ENCODE data around the gene MAP3K8. TPM values are rescaled to one million over a fixed set of nuclear protein-coding genes. Genes with fewer than 3 reads are reported as not detected.
A peak's percentile ranks its signal among the peaks of the same experiment; 100 is the strongest.

Gene MAP3K8
- total RNA-seq (16.5 TPM), polyA plus RNA-seq (19.6 TPM)

DNA sequence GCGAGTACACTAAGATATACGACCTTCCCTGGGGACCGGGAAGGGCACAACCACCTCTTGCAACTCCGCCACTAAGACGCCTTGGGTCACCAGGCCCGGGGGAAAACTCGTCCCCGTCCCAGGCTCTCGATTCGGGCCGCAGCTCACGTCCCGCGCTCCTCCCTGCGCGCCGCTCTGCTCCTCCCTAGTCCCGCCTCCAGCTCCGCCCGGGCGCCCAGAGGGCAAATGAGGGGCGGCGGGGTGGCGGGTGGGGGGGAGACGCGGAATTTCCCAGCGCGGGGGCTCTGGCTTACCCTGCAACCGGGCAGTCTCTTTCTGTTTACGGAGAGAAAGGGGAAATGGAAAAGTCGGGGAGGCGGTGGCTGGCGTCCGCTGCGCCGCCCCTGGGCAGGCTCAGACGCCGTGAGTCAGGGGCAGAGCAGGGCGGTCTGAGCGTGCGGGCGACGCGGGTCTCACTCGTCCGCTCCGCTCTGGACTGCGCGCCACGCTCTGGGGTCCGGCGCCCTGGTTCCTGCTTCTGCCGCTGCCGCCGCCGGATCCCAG, at the start of gene MAP3K8:
MAP3K8 (plus strand) TSS at position 455 of the 543 bp plus-strand sequence. CDS start 4,755 bp downstream, outside the sequence.
- Histone ChIP-seq H3K27ac (ENCODE audit: low read depth) (peak within 1 kb of the TSS; percentile 97), H3K36me3 (ENCODE audit: insufficient read depth) (no peaks in the 10 kb centered on the region), H3K4me1 (ENCODE audit: insufficient read depth) (peaks cover 1% of the 10 kb centered on the region), H3K4me3 (ENCODE audit: low read depth, low read length) (peak within 1 kb of the TSS; percentile 83)
- under 1% methylated on average over 56 of the region's 56 CpGs for WGBS
- DNase-seq (ENCODE audit: extremely low spot score) = no peak

DNA sequence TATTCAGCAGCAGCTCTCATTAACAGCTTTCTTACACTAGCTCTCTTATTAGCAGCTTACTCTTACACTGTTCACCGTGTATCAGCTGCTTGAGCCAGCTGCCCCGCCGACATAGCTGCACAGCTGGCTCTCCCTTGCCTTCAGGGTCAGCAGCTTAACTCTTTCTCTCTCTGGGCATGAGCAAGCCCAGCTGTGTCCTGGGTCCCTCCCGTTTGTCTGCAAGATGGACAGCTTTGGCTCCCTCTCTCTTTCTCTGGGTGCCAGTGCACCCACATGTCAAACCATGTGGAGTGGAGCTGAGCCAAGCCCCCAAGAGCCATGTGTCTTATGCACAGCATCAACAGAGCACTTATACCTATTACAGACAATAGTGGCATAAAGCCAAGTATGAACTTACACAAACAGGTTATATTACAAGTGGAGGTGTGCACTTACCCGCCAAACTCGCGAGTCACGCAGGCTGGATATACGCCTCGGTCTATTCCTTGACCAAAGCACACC, 49.2 kb upstream of the MAP3K8 start:
- H3K4me3 ChIP-seq (ENCODE audit: low read depth, low read length) = no peak overlapping the region
- DNase-seq (ENCODE audit: extremely low spot score) = no peak

GRCh38 chr10:30386801-30387588, 47.0 kb upstream of the MAP3K8 start:
- no peak overlapping the region for H3K4me3 ChIP-seq (ENCODE audit: low read depth, low read length)
- H3K4me1 ChIP-seq (ENCODE audit: insufficient read depth) = no peaks in the 10 kb centered on the region
- WGBS = 93% methylated on average over 13 of the region's 13 CpGs
- no peaks in the 10 kb centered on the region for H3K36me3 ChIP-seq (ENCODE audit: insufficient read depth)
- no peak overlapping the region for H3K27ac ChIP-seq (ENCODE audit: low read depth)
- no peak for DNase-seq (ENCODE audit: extremely low spot score)

More for the DNA sequence above, 49.2 kb upstream of the MAP3K8 start:
- H3K4me1 ChIP-seq (ENCODE audit: insufficient read depth) = no peaks in the 10 kb centered on the region
- no peaks in the 10 kb centered on the region for H3K36me3 ChIP-seq (ENCODE audit: insufficient read depth)
- 61% methylated on average over 10 of the region's 10 CpGs for WGBS
- H3K27ac ChIP-seq (ENCODE audit: low read depth) = no peak overlapping the region

DNA sequence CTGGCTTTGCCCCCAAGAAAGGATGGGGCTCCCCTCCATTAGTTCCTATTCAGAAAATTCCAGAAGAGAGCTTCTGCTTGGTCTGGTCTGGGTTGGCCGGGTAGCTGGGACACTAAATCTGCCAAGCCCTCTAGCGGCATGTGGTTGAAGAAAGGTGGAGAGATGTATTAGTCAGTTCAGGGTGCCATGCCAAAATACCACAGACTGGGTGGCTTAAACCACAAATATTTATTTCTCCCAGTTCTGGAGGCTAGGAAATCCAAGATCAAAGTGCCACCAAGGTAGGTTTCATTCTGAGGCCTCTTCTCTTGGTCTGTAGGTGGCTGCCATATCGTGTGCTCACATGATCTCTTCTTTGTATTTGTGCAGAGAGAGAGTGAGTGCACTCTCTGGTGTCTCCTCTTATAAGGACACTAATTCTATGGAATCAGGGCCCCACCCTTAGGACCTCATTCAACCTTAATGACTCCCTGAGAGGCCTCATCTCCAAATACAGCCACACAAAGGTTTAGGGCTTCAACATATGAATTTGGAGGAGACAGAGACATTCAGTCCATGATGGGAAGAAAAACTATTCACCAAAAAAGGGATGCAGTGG, 46.2 kb upstream of the MAP3K8 start:
- H3K4me1 ChIP-seq (ENCODE audit: insufficient read depth) = no peaks in the 10 kb centered on the region
- H3K27ac ChIP-seq (ENCODE audit: low read depth) = no peak overlapping the region
- no peak overlapping the region for H3K4me3 ChIP-seq (ENCODE audit: low read depth, low read length)
- DNase-seq (ENCODE audit: extremely low spot score) = no peak
- WGBS = 80% methylated on average over 3 of the region's 3 CpGs
- H3K36me3 ChIP-seq (ENCODE audit: insufficient read depth) = no peaks in the 10 kb centered on the region

- 35% methylated on average over 1 of the region's 1 CpG for WGBS
- H3K4me3 ChIP-seq (ENCODE audit: low read depth, low read length) = no peak overlapping the region
- no peak for DNase-seq (ENCODE audit: extremely low spot score)
Measured at GRCh38 chr10:30389543-30389942, 44.4 kb upstream of the MAP3K8 start.

DNA sequence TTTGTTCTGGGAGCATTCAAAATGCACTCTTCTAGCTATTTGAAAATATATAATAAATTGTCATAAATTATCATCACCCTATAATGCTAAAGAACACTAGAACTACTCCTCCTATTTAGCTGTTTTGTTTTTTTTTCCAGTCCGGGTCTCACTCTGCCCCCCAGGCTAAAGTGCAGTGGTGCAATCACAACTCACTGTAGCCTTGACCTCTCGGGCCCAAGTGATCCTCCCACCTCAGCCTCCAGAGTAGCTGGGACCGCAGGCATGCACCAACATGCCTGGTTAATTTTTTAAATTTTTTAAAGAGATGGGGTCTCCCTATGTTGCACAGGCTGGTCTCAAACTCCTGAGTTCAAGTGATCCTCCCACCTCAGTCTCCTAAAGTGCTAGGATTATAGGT, 43.8 kb upstream of the MAP3K8 start:
- DNase-seq (ENCODE audit: extremely low spot score) = no peak
- no peak overlapping the region for H3K27ac ChIP-seq (ENCODE audit: low read depth)
- no peaks in the 10 kb centered on the region for H3K36me3 ChIP-seq (ENCODE audit: insufficient read depth)
- H3K4me3 ChIP-seq (ENCODE audit: low read depth, low read length) = no peak overlapping the region
- H3K4me1 ChIP-seq (ENCODE audit: insufficient read depth) = no peaks in the 10 kb centered on the region
- WGBS = 84% methylated on average over 3 of the region's 3 CpGs

More at GRCh38 chr10:30389543-30389942, 44.4 kb upstream of the MAP3K8 start:
- no peaks in the 10 kb centered on the region for H3K36me3 ChIP-seq (ENCODE audit: insufficient read depth)
- no peak overlapping the region for H3K27ac ChIP-seq (ENCODE audit: low read depth)
- no peaks in the 10 kb centered on the region for H3K4me1 ChIP-seq (ENCODE audit: insufficient read depth)

DNA sequence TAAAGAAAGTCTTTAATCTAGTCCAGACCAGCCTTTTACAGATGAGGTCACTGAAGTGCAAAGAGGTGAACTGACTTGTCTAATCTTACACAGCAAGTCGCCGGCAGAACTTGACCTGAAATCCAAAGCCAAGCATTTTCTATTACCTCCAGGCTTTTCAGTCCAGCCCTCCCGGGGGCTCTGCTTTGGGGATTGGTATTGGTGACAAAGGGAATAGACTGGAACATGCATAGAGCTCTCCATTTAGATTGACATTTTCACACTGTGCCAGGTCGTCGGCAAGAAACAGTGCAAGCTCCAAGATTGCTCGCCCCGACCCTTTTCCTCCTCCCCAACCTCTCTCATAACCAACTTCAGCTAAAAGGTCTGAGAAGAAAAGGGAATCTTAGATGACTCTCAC, 42.7 kb upstream of the MAP3K8 start:
- Histone ChIP-seq H3K4me1 (ENCODE audit: insufficient read depth) (no peaks in the 10 kb centered on the region), H3K36me3 (ENCODE audit: insufficient read depth) (no peaks in the 10 kb centered on the region), H3K4me3 (ENCODE audit: low read depth, low read length) (no peak overlapping the region), H3K27ac (ENCODE audit: low read depth) (no peak overlapping the region)
- 81% methylated on average over 7 of the region's 7 CpGs for WGBS
- DNase-seq (ENCODE audit: extremely low spot score) = no peak

GRCh38 chr10:30392564-30392990, 41.4 kb upstream of the MAP3K8 start:
- Histone ChIP-seq H3K4me3 (ENCODE audit: low read depth, low read length) (no peak overlapping the region), H3K36me3 (ENCODE audit: insufficient read depth) (no peaks in the 10 kb centered on the region), H3K4me1 (ENCODE audit: insufficient read depth) (no peaks in the 10 kb centered on the region), H3K27ac (ENCODE audit: low read depth) (no peak overlapping the region)
- 10% methylated on average over 17 of the region's 17 CpGs for WGBS
- DNase-seq (ENCODE audit: extremely low spot score) = no peak

DNA sequence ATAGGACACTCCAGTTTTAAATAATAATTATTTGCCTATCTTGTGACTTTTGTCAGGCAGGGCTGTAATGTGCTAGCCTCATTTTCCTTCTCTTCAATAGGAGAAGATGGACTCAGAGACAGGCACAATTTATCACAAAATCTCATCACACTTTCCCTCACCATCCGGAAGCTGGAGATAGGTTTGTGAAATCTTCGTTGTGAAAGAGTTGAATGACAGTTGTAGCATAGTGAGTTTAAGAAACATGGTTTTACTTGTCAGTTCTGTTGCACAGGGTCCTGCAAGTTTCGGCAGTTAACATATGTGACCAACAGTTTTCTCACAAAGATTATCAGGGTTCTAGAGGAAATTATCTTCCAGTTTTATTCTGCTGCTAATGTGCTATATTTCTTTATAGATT, 37.7 kb upstream of the MAP3K8 start:
- H3K4me1 ChIP-seq (ENCODE audit: insufficient read depth) = no peaks in the 10 kb centered on the region
- 70% methylated on average over 3 of the region's 3 CpGs for WGBS
- no peak overlapping the region for H3K27ac ChIP-seq (ENCODE audit: low read depth)
- H3K36me3 ChIP-seq (ENCODE audit: insufficient read depth) = no peaks in the 10 kb centered on the region
- no peak overlapping the region for H3K4me3 ChIP-seq (ENCODE audit: low read depth, low read length)
- no peak for DNase-seq (ENCODE audit: extremely low spot score)

DNA sequence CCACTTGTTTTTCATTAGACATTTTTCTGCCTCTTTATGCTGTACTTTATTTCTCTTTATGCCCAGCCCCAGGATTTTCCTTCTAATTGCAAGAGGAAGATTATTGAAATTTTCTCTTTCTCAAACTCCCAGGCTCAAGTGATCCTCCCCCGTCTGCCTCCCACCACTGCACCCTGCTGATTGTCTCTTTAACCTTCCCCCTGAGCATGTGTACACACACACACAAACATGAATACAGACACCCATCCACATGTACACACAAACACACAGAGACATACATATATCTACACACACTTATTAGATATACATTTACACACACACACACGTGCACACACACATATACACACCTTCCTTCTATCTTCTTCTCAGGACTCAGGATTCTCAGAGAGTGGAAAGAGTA, 37.3 kb upstream of the MAP3K8 start:
- Histone ChIP-seq H3K36me3 (ENCODE audit: insufficient read depth) (no peaks in the 10 kb centered on the region), H3K4me3 (ENCODE audit: low read depth, low read length) (no peak overlapping the region), H3K4me1 (ENCODE audit: insufficient read depth) (no peaks in the 10 kb centered on the region), H3K27ac (ENCODE audit: low read depth) (no peak overlapping the region)
- no peak for DNase-seq (ENCODE audit: extremely low spot score)
- 61% methylated on average over 2 of the region's 2 CpGs for WGBS

- no peaks in the 10 kb centered on the region for H3K4me1 ChIP-seq (ENCODE audit: insufficient read depth)
- no peaks in the 10 kb centered on the region for H3K36me3 ChIP-seq (ENCODE audit: insufficient read depth)
- DNase-seq (ENCODE audit: extremely low spot score) = no peak
- WGBS = 82% methylated on average over 2 of the region's 2 CpGs
- no peak overlapping the region for H3K4me3 ChIP-seq (ENCODE audit: low read depth, low read length)
- H3K27ac ChIP-seq (ENCODE audit: low read depth) = no peak overlapping the region
Measured at GRCh38 chr10:30398193-30398592, 35.8 kb upstream of the MAP3K8 start.

DNA sequence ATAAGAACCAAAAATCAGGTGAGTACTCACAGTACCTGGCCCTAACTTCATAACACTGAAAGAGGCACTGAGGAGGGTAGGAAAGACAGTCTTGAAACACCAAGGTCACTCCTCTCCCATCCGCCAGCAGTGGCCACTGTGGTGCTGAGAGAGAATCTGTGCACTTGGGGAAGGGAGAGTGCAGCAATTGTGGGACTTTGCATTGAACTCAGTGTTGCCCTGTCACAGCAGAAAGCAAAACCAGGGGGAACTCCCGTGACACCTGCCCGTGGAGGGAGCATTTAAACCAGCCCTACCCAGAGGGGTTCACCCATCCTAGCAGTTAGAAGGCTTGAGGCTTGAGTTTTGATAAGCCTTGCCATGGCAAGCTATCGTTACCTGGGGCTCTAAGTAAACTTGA, 35.2 kb upstream of the MAP3K8 start:
- no peaks in the 10 kb centered on the region for H3K4me1 ChIP-seq (ENCODE audit: insufficient read depth)
- no peak for DNase-seq (ENCODE audit: extremely low spot score)
- H3K4me3 ChIP-seq (ENCODE audit: low read depth, low read length) = no peak overlapping the region
- H3K27ac ChIP-seq (ENCODE audit: low read depth) = no peak overlapping the region
- no peaks in the 10 kb centered on the region for H3K36me3 ChIP-seq (ENCODE audit: insufficient read depth)
- 72% methylated on average over 4 of the region's 4 CpGs for WGBS

DNA sequence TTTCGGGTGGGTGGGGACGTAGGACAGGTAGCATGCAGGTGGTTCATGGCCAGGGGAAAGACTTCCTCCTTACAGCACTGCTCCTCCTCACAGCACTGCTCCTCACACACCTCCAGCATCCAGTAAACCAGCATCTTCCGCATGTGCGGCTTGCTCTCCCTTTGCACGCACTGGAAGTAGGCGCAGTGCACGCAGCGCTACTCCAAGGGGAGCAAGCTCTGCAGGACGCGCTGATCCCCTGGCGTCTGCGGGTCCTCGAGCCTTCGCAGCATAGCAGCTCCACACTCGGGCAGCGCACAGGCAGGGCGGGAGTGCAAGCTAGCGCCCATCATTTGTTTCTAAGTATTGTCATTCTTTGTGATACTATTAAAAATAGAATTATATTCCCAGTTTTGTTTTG, 30.5 kb upstream of the MAP3K8 start:
- no peaks in the 10 kb centered on the region for H3K4me1 ChIP-seq (ENCODE audit: insufficient read depth)
- H3K27ac ChIP-seq (ENCODE audit: low read depth) = no peak overlapping the region
- WGBS = 97% methylated on average over 18 of the region's 18 CpGs
- DNase-seq (ENCODE audit: extremely low spot score) = no peak
- H3K4me3 ChIP-seq (ENCODE audit: low read depth, low read length) = no peak overlapping the region
- H3K36me3 ChIP-seq (ENCODE audit: insufficient read depth) = no peaks in the 10 kb centered on the region

DNA sequence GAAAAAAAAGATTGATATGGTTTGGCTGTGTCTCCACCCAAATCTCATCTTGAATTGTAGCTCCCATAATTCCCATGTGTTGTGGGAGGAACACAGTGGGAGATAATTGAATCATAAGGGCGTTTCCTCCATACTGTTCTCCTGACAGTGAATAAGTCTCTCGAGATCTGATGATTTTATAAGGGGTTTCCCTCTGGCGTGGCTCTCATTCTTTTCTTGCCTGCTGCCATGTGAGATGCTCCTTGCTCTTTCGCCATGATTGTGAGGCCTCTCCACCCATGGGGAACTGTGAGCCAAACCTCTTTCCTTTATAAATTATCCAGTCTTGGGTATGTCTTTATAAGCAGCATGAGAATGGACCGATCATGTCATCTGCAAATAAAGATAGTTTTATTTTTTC, 29.4 kb upstream of the MAP3K8 start:
- no peak for DNase-seq (ENCODE audit: extremely low spot score)
- no peaks in the 10 kb centered on the region for H3K36me3 ChIP-seq (ENCODE audit: insufficient read depth)
- no peak overlapping the region for H3K4me3 ChIP-seq (ENCODE audit: low read depth, low read length)
- H3K27ac ChIP-seq (ENCODE audit: low read depth) = no peak overlapping the region
- no peaks in the 10 kb centered on the region for H3K4me1 ChIP-seq (ENCODE audit: insufficient read depth)
- WGBS = 89% methylated on average over 5 of the region's 5 CpGs

All from urinary bladder (tissue), 4 donors.